Keratinocyte (primary cell): ENCODE measurements around the gene SLCO4C1.

Experiments
- EZH2 ChIP-seq: IDR thresholded peaks from one replicate; pipeline ENCODE4 v1.6.1; 2012; ENCODE audit warnings: inconsistent platforms, mild to moderate bottlenecking, low read length, moderate library complexity
- TF ChIP-seq, protein P1 (sequence below), 3 experiments: IDR thresholded peaks in 1 of 3; conservative IDR thresholded peaks in 1 of 3; optimal IDR thresholded peaks in 1 of 3; 2 replicates in 2 of 3; 3 replicates in 1 of 3; pipeline versions ENCODE3 to v1.5.1; 2011; ENCODE audit warnings: low read length in 3 of 3, mild to moderate bottlenecking in 3 of 3, moderate library complexity in 2 of 3, control low read depth in 1 of 3, inconsistent platforms in 1 of 3; ENCODE audit not compliant: insufficient read depth in 2 of 3; ENCODE audit errors: extremely low read depth in 1 of 3

- TF ChIP-seq, protein P1, sequence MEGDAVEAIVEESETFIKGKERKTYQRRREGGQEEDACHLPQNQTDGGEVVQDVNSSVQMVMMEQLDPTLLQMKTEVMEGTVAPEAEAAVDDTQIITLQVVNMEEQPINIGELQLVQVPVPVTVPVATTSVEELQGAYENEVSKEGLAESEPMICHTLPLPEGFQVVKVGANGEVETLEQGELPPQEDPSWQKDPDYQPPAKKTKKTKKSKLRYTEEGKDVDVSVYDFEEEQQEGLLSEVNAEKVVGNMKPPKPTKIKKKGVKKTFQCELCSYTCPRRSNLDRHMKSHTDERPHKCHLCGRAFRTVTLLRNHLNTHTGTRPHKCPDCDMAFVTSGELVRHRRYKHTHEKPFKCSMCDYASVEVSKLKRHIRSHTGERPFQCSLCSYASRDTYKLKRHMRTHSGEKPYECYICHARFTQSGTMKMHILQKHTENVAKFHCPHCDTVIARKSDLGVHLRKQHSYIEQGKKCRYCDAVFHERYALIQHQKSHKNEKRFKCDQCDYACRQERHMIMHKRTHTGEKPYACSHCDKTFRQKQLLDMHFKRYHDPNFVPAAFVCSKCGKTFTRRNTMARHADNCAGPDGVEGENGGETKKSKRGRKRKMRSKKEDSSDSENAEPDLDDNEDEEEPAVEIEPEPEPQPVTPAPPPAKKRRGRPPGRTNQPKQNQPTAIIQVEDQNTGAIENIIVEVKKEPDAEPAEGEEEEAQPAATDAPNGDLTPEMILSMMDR (optimal IDR thresholded peaks at IDR 0.05 in 1 of 3, IDR thresholded peaks at IDR 0.05 in 1 of 3, conservative IDR thresholded peaks at IDR 0.05 in 1 of 3; ENCODE audit: extremely low read depth in 1 of 3, insufficient read depth in 2 of 3, low read length in 3 of 3) = no peak
- TF ChIP-seq EZH2 = no peak
These were observed 428 bp downstream of the SLCO4C1 start for GRCh38 chr5:102295534-102296177.
